Activated CD4-positive, alpha-beta T cell treated with anti-CD3 and anti-CD28 coated beads, Interleukin-2, amount 50 U/mL, for 24 hours (primary cell): ENCODE results near the gene AP1G1.
"Not testable (repeated sequence)": the region's sequence is repeated elsewhere in the genome, so short reads cannot be mapped to it uniquely, and the experiment has no call there.

Experiments
- DNase-seq, 2 donors: peaks; one replicate each; pipeline ENCODE4 v3.0.0-alpha.2; 2020; ENCODE audit warnings: low read depth in 1 of 2, low spot score in 1 of 2

AP1G1 gene

DNA sequence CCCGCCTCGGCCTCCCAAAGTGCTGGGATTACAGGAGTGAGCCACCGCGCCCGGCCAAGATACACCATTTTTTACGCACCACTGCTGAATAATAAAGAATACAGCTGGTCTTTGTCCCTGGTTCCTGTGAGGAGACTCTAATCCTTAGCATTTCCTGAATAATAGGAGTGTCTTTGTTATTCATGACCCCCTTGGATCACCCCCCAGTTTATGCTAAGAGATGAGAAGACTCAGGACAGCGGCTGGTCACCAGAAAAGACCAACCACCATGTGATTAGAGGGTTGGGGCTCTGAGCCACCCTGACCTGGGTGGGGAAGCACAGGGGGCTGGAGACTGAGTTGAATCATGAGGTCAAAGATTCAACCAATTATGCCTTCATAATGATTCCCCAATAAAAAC is 101.4 kb downstream of the AP1G1 start:
- no peak for DNase-seq

- DNase-seq: no peak
Observed at GRCh38 chr16:71706046-71706445, 102.6 kb downstream of the AP1G1 start.

- no peak for DNase-seq
Observed at GRCh38 chr16:71703333-71703732, 105.3 kb downstream of the AP1G1 start.

DNA sequence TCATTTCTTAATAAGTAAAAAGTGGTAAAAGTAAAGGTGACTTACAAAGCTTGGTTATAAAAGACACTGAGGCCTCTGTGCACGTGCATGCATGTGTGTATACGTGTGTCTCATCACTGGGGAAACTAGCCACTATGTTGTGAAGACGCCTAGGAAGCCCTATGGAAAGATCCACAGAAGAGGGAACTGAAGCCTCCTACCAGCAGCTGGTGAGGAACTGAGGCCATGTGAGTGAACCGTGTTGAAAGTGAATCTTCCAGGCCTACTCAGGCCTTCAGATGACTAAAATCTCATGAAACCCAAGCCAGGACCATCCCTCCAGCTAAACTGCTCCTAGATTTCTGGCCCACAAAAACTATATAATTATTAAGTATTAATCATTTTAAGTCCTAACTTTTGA is 107.8 kb downstream of the AP1G1 start:
- DNase-seq: no peak

DNA sequence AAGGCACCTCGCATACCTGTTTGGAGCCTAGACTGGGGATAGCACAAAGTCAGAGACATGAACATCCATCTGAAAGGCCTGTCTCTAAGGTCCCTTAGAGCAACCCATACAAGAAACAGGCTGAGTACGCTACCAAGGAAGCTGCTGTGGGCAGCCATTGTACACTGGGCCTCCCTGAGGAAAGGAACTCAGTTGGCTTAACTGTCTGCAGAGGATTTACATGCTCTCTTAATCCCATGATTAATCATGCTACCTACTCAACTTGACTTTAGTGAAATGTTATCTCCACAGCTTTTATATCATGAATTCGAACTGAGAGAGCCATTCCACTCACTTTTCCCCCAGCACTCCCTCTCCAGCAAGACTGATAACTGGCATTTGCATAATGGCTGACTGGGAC is 110.1 kb downstream of the AP1G1 start:
- no peak for DNase-seq

GRCh38 chr16:71693164-71693563 is 115.5 kb downstream of the AP1G1 start:
- no peak for DNase-seq

- DNase-seq: no peak
Observed at GRCh38 chr16:71689901-71690300, 118.7 kb downstream of the AP1G1 start.

- no peak for DNase-seq
Observed at GRCh38 chr16:71687861-71688260, 120.8 kb downstream of the AP1G1 start.

- DNase-seq: not testable (repeated sequence)
Observed at GRCh38 chr16:71684280-71684679, 124.4 kb downstream of the AP1G1 start.

- no peak for DNase-seq
Observed at GRCh38 chr16:71681360-71681759, 127.3 kb downstream of the AP1G1 start.
